Stimulated activated naive CD8-positive, alpha-beta T cell treated with anti-CD3 and anti-CD28 coated beads, Interleukin-15, Interleukin-2, amounts not matched to agents 100 U/mL and 50 U/mL, for 24 hours (primary cell): Measurements from ENCODE around the gene ARG1.

Experiments
- ATAC-seq: fragments of 150-1000 bp; cut with Tn5 transposase; one replicate; pipeline ENCODE4 v1.10.0; 2021
- DNase-seq: peaks from one replicate; pipeline ENCODE4 v3.0.0; 2021

Gene ARG1

DNA sequence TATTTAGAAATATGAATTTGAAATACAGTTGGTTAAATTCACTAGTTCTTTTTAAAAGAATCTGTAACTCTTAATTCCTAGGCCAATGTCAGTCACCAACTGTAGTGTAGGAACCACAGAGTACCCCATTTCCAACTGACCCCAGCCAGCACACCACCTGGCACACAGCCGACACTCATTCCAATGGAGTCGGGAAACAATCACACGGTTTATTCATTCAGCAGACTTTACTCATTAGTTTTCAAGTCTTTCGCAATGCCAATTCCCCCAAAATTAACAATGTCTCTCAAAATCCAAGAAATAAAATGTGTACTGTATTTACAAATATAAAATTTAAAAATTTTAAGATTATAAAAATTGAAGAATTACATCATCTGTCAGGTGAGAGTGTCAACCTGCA, 13.5 kb downstream of the ARG1 start:
- DNase-seq (no peak), ATAC-seq (no peak)

DNA sequence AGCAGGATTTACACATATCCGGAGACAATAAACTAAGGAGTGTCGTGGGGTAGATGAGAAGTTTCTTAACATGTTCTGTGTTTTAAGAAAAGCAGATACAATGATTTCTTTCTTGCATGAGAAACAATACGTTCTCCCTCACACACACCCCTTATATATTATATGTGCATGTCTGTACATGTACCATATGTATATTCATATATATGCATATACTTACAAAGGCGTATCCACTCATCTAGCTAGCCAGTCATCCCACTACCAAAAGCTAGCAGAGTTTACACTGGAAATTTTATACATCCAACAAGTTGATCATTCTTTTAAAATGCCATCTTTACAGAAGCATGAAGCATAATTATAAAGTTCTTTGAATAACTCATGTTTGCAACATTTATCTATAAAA, 14.9 kb downstream of the ARG1 start:
- DNase-seq (no peak), ATAC-seq (no peak)

DNA sequence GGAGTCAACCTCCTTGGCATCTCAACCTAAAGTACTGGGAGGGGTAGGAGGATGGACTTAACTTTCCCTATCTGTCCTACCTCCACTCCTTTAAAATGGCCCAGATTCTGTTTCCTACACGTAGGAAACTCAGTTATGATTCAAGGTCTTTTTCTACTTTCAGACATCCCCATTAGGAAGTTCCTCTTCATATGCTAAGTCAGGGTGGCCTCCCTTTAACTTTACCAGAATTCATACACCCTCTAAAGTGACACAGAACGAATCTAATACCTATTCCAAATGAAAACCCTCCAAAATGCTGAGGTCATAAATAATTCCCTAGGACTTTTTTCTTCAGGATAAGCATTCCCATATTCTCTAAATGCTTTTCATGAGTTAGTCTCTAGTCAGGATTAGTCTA, 15.6 kb downstream of the ARG1 start:
- no peak for ATAC-seq
- DNase-seq, result no peak

DNA sequence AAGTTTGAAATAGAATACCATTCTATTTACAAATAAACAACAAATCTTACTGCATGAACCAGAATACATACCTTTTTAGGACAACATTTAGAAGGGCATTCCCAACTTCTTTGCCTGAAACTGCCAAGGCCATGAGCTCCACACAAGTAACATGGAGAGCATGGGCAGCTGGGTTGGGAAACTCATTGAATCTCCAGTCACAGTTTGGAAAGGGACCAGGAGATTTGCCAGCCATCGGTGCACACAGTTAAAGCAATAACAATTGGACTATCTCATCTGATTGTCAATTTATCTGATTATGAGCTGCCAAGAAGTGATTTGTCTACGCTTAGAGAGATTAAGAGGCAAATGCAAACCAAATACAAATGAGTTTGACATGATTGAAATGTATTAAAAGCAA, 19.9 kb downstream of the ARG1 start:
- ATAC-seq, result no peak
- no peak for DNase-seq

DNA sequence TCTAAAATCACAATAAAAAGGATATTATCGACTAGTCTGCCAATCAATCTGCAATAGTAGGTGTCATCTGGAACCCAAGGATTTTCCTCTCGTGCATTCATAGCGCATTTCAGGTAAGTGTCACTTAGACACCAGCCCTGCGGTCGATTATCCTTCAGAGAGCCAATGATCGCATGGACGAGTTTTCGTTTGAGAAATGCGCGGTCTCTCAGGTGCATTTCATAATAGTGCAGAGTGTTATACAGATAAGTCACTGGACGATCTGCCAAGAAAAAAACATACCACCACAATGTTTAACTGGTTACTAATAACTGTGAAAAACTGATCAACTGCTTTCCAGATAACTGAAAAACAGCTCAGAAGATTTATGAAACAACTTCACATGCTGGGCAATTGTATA, 21.0 kb downstream of the ARG1 start:
- no peak for DNase-seq
- ATAC-seq, result no peak

DNA sequence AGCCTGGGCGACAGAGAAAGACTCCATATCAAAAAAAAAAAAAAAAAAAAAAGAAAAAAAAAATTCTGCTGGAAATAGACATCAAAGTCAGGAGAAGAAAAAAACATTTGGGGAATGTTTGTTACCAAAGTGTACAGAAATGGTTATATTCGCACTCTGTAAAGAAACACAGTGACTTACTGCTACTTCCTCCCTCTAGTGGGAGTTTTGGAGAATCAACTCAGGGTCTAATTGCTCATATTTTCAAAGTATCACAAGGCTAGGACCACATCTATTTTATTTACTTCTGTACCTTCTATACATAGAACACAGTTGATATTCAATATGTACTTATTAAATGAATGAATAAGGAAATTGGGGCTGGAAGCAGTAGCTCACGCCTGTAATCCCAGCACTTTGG, 24.4 kb downstream of the ARG1 start:
- DNase-seq, result no peak
- no peak for ATAC-seq

DNA sequence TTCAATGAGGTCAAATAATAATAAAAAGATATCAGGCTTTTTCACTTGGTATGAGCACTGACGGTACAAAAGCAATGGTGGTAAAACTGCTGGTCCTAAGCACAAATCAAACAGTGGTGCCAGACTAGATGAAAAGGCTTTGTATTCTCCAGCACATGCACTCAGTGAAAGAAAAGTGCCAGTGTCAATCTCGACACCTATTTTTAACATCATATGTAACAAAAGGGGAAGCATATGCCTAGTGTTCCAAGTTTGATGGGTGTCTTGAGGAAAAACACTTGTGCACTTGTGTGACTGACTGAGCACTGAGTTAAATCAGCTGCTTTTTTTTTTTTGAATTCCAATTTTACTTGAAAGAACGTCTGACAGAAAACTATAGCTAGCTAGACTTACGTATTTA, 27.7 kb downstream of the ARG1 start:
- DNase-seq, result no peak
- no peak for ATAC-seq

DNA sequence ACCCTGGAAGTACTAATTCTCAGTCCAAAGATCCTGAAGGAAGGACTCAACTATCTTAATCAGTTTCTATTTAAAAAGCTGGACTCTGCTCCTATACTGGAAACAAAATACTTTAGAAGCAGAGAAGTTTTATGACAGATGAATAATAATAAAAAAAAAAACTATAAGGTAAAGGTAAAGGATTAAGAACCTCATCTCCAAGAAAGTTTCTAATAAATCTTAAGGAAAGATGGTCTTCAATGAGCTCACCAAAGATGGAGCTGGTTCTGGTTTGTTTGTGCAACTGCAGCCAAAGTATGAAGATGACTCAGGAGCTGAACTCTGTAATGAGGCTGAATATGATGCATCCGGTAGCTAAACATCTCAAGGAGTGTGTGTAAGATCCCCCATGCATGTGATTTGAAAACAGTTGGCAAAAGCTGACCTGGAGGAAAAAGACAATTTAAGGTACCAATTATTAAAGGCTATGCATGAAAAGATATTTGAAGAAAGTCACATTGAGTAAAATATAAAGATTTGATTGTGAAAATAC, 29.8 kb downstream of the ARG1 start:
- no peak for ATAC-seq
- no peak for DNase-seq

DNA sequence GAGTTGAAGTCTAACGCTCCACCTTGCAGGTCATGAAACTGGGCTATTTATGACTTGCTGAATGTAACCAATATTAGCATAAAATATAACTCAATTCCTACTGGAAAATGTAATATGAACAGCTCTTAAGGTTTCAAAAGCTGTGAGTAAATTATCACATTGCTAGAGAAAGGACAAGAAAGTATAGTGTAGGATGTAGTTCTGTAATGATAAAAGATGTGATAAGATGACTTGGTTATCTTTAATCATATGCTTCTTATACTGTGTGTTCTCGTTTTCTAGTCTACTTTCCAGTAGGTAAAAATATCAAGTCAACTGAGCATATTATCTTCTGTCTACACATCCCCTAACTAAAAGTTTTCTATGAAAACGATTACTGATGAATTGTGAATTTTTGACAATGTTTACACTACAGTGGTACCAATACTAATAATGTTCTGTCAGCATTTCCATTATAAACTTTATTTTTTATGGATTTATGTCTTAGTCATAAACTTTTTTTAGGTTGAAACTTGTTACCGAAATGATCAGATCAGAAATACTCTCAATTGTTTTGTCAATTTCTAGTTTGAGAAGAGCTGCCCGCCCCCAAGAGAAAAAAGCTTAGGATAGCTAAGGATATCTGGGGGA, 40.4 kb downstream of the ARG1 start:
- DNase-seq (no peak), ATAC-seq (no peak)

DNA sequence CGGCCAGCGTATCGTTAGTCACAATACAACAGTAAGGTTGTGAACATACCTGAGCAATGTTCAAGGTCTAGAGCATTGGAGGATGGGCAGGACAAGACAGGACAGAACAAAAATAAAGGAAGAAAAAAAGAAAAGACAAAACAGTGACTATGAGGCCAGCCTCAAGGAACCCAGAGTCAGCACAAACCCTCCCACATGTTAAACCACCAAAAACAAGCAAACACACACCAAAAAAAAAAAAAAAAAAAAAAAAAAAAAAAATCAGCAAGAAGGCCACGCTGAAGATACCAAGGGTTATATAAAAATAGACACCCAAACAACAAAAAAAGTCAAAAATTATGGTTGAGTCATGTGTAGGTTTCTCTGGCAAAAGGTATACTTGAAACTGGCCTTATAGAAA, 42.2 kb downstream of the ARG1 start:
- DNase-seq (no peak), ATAC-seq (no peak)

DNA sequence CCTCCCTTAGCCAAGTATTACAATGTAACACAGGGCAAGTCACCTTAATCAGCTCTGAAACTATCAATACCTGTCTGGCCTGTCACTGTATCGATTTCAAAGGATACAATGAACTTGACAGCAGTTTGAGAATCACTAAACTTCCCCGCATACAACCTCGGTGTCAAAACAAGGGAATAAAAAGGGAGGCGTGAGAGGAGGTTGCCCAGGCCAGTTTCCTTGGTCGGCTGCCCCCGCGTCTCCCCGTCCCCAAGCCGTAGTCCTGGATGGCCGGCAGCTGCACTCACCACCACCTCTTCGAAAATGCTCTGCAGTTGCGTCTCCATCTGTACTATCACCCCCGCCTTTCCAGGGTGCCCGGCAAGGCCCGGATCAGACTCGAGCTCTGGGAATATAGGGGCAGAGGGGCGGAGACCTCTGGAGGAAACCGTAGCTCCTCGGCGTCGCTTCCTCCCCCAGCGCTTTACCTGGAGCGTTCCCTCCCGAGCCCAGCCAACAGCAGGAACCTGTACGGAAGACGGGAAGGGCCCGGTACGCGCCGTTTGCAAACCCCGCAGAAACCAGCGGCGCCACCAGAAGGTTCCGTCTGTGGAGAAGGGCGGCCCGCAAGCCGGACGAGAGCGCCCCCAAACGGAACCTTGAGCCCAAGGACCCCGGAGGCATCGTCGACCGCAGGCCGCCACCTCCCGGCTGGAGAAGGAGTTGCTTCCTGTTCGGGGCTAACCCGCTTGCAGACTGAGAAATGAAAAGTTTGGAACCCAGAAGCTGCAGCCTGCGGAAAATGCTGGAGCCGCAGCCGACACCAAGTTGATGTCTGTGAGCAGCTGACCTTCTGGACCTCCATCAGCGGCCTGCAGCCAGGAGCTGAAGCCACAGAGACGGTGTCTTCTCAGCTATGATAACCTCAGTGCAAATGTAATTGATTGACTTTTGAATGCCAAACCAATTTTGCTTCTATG, 55.0 kb downstream of the ARG1 start, which contains the start of gene MED23:
MED23 (minus strand) TSS at position 519 of the 959 bp plus-strand sequence; CDS start at position 326, 193 bp downstream.
- DNase-seq, result peak; percentile 98
- ATAC-seq, result peak; percentile 94

DNA sequence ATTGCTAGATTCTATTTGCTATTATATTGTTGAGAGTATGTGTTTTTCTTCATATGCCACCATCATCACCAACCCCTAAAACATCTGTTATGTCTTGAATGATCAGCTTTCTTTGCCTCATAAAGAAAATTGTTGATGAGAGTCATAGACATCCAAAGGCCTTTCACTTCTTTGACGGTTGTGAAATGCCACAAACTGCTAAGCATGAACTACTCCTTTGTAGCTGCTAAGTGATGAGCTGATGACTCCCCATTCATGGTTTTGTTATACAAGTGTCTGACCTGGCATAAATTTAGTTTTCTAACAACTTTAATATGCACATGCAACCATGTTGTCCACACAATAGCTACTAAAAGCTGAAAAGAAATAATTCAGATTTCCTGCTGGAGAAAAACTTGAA, 55.7 kb downstream of the ARG1 start:
- DNase-seq (no peak), ATAC-seq (no peak)

DNA sequence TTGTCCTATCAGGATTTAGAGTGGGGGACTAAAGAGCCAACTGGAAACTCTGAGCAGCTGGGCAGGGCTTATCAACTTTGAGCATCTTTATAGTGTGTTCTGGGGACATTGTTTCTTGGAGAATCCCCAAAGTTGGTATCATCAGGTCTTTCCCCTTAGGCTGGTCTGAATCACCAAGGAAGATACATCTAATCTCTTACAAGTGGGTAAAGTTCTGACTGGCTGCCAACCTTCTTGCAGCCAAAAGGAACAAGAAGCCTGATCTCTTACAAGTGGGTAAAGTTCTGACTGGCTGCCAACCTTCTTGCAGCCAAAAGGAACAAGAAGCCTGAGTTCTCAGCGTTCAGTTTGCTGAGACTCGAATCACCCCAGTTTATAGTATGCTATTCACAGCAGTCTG, 56.6 kb downstream of the ARG1 start:
- DNase-seq (no peak), ATAC-seq (peak; percentile 9)

DNA sequence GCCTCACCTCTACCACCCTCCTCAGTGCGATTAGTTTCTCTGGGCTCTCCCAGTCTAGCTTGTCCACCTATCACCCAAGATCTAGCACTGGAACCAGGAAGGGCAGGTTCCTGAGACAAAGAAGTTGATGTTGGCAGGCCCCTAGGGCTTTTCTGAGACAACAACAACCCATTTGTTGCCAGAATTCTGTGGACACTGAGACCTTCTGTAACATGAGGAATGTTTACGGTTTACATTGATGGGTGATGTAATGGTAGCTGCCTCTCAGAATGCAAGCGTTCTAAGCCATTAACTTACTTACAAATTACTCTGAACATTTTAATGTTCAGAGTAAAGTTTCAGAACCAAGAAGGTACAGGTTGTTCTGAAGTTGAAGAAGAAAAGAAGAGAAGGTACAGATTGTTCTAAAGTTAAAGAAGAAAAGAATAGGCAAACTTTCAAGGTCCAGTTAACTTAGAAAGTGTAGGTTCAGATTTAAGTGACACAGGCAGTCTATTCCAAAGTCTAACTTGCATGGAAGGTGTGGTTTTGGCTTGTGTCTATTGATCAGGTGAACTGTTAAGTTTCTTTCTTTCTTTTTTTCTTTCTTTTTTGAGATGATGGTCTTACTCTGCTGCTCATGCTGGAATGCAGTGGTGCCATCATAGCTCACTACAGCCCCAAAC, 58.7 kb downstream of the ARG1 start:
- DNase-seq, result no peak

More for the DNA sequence above, 58.7 kb downstream of the ARG1 start:
- no peak for ATAC-seq
